T-helper 2 cell (primary cell): ENCODE measurements around the gene JPT1.

Experiments used
- DNase-seq, 5 experiments: peaks; one replicate each; pipeline versions ENCODE4 v3.0.0 to v3.0.0-alpha.2; 2012 to 2022

The JPT1 gene

DNA sequence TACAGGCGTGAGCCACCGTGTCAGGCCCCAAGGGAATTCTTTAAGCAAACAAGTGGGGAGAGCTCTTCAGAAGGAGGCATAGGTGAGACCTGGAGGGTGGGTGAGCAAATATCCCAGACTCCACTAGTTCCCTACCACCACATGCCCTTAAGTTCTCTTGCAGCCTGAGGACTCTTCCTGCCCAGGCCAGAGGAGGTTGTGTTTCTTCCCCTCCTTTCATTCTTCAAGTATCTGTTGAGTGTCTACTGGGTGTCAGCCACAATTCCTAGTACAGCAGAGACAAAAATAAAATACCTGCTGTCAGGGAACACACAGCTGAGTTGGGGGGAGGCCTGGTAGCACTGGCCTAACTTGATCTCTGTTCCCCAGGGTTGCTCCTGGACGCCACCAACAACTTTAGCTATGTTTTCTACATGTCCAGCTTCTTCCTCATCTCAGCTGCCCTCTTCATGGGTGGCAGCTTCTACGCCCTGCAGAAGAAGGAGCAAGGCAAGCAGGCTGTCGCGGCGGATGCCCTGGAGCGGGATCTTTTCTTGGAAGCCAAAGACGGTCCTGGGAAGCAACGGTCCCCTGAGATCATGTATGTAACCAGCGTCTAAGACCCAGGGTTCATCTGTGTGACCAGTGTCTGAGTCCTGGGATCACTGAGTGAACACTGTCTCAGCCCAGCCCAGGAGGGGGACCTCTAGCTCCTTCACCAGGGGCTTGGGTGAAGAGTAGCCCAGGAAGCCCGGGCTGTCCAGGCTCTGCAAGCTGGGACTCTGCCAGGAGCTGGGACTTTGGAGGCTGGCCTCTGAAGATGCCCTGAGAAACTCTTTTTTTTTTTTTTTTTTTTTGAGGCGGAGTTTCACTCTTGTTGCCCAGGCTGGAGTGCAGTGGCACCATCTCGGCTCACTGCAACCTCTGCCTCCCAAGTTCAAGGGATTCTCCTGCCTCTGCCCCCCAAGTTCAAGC is 50.4 kb downstream of the JPT1 start:
- no peak for DNase-seq

- DNase-seq: no peak
Measured at GRCh38 chr17:75102385-75102821, 51.9 kb downstream of the JPT1 start.

- DNase-seq: no peak
Measured at GRCh38 chr17:75099881-75100595, 54.3 kb downstream of the JPT1 start.

GRCh38 chr17:75098861-75099260 is 55.5 kb downstream of the JPT1 start:
- no peak for DNase-seq

GRCh38 chr17:75097865-75098264 is 56.4 kb downstream of the JPT1 start:
- DNase-seq: no peak

DNA sequence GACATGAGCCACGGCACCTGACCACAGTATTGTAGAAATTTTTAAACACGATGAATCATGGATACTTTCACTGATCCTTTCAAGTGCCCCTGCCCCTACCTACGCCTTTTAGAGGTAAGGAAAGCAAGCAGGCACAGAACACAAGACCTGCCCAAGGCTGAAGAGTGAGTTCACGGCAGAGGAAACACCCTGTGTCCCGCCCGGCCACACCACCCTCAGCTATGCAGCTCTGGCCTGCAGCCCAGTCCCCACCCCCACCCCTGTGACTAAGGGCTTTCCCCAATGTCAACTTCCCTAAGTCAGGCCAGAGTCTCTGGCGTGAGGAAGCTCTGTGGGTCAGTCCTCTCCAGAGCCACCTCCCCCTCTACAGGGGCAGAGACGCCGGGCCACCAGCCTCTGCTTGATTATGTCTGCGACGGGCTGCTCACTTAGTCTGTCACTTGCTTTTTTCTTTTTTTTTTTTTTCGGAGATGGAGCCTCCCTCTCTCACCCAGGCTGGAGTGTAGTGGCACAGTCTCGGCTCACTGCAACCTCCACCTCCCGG is 58.2 kb downstream of the JPT1 start:
- no peak for DNase-seq

- DNase-seq: no peak
Measured at GRCh38 chr17:75094871-75095399, 59.4 kb downstream of the JPT1 start.

DNA sequence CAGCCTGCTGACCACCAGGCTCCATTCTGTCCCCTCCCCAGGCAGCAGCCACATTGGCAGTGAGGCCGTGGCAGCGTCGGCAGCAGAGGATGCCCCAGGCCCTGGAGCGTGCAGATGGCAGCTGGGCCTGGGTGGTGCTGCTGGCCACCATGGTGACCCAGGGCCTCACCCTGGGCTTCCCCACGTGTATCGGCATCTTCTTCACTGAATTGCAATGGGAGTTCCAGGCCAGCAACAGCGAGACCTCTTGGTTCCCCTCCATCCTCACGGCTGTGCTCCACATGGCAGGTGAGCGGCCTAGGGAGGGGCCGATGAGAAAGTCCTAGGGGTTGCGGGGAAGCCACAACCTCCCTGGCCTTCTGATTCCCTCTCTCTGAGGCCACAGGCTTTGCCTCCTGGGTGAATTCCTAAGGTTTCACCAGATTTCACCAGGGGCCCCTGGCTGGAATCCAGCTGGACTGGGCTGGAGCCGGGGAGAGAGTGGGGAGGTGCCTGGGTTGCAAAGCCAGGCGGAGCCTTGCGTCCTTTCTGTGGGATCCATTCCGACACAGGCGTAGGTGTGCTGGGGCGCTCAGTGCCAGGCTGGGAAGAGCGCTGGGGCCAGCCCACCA is 60.7 kb downstream of the JPT1 start:
- DNase-seq: no peak

GRCh38 chr17:75091855-75092327 is 62.4 kb downstream of the JPT1 start:
- no peak for DNase-seq

DNA sequence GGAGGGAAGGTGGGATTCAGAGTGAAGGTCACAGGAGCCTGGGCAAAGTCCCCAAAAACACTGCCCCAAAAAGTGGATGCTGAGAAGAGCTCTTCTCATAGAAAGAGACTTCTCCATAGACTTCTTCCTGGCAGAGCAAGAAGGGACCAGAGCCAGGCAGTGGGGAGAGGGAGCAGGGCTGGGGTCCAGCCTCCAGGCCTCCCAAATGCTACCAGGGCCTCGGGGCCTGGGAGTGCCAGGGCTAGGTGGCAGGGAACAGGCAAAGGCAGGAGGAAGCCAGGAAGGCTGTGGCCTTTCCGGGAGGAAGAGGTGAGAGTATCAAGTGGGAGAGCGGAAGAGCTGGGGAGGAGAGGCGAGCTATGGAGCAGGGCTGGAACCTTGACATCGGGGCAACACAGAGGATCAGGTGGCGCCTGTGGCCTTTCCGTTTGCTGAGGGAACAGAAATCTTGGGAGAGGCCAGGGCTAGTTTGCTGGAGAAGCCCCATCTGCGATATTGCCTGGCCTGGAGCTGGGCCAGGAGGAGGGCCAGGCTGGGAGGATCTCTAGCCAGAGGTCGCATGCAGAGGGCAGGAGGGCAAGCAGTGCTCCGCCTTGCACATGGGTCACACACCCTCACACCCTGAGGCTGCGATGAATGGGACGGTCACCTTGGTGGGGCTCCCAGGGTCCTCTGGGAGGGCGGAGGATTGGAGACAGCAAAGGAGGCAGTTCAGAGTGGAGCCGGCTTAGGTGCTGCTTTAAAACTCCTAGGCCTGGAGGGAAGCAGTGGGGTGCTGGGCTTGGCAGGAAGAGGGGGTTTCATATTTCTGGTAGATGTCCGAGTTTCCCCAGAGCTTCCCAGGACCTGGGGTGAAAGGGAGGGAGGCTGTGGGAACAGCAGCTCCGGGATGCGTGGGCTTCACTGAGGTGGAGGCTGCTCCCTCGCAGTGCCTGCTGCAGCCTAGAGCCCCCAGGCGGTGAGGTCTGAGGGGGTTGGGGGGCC is 63.1 kb downstream of the JPT1 start:
- DNase-seq: no peak

- no peak for DNase-seq
Measured at GRCh38 chr17:75088465-75089417, 65.6 kb downstream of the JPT1 start.

DNA sequence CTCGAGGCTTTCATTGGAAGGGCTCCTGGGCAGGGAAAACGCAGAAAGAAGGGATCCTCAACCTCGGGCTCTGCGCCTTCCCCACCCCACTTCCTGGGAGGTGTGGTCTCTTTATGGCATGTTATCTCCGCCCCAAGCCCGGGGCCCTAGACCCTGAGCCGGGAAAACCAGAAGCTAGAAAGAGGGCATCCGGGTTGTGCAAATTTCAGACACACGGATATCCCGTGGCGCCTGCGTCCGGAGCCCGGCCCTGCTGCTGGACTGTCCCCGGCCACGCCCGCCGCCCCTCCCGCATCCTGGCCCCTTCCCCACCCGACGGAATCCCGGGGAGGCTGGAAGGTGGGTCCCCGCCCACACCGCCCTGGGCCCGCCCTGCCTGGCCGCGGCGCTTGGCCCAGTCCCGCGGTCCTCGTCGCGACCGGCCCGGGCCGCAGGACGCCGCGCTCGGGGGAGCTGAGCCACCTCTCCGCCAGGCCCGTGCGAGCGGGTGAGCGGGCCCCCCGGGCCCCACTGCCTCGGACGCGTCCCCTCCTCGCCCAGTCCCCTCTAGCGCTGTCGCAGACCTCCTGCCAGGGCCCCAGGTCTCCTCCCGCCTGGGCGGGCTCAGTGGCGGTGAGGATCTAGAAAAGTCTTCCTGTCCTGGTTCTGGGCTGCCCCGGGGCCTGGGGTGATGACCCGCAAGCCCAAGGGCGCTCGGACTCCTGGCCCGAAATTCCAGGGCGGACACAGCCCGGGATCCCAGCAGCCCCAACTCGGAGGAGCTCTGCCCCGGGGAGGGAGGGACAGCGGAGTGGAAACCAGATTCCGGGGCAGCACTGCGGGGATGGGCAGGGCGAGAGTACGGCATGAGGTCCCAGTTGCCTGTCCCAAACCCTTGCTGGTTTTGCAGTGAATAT is 66.5 kb downstream of the JPT1 start, which contains the start of gene SLC16A5:
Gene SLC16A5, plus strand, starts transcription at position 397 of the 896 bp plus-strand sequence. CDS start 5,683 bp downstream, outside the sequence.
- DNase-seq: peak in 3 of 5 experiments; percentile 22 to 56 (median 26)

DNA sequence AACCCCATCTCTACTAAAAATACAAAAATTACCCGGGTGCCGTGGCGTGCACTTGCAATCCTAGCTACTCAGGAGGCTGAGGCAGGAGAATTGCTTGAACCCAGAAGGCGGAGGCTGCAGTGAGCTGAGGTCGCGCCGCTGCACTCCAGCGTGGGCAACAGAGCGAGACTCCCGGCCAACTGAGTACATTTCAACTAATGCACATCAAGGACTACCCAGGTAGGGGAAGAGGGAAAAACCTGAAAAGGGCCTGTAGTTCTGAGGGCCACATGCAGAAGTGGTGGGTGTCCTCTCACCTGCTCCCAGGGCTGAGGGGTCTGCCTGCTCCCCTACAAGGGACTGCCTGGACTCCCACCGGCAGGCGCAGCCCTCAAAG is 67.1 kb downstream of the JPT1 start:
- no peak for DNase-seq

GRCh38 chr17:75086496-75087181 is 67.7 kb downstream of the JPT1 start:
- DNase-seq: no peak
